NCI-H128 (cell line): ENCODE measurements around the gene TJP1.
"Not testable (repeated sequence)": the region's sequence is repeated elsewhere in the genome, so short reads cannot be mapped to it uniquely, and the experiment has no call there.

Source experiments
- DNase-seq: peaks from one replicate; lab custom pipeline; 2025; ENCODE audit not compliant: unreplicated experiment; lab: John Stamatoyannopoulos, UW

TJP1 gene

GRCh38 chr15:29685156-29686078, 136.9 kb downstream of the TJP1 start:
- DNase-seq: no peak

GRCh38 chr15:29682781-29683180, 139.5 kb downstream of the TJP1 start:
- DNase-seq: no peak

GRCh38 chr15:29682361-29682760, 139.9 kb downstream of the TJP1 start:
- no peak for DNase-seq

GRCh38 chr15:29681946-29682345, 140.3 kb downstream of the TJP1 start:
- DNase-seq: no peak

GRCh38 chr15:29681166-29681845, 141.0 kb downstream of the TJP1 start:
- DNase-seq: no peak

- no peak for DNase-seq
Observed at GRCh38 chr15:29680465-29681165, 141.7 kb downstream of the TJP1 start.

- no peak for DNase-seq
Observed at GRCh38 chr15:29678504-29679034, 143.7 kb downstream of the TJP1 start.

GRCh38 chr15:29677871-29678461, 144.3 kb downstream of the TJP1 start:
- no peak for DNase-seq

- no peak for DNase-seq
Observed at GRCh38 chr15:29677455-29677854, 144.8 kb downstream of the TJP1 start.

- no peak for DNase-seq
Observed at GRCh38 chr15:29676961-29677402, 145.3 kb downstream of the TJP1 start.

- not testable (repeated sequence) for DNase-seq
Observed at GRCh38 chr15:29676374-29676960, 145.8 kb downstream of the TJP1 start.

- DNase-seq: no peak
Observed at GRCh38 chr15:29675791-29676301, 146.4 kb downstream of the TJP1 start.

GRCh38 chr15:29674661-29675533, 147.4 kb downstream of the TJP1 start:
- DNase-seq: no peak

- DNase-seq: no peak
Observed at GRCh38 chr15:29672923-29673809, 149.1 kb downstream of the TJP1 start.

GRCh38 chr15:29672446-29672845, 149.8 kb downstream of the TJP1 start:
- no peak for DNase-seq

GRCh38 chr15:29672046-29672445, 150.2 kb downstream of the TJP1 start:
- DNase-seq: not testable (repeated sequence)

GRCh38 chr15:29670998-29671981, 151.0 kb downstream of the TJP1 start:
- DNase-seq: no peak
